OCI-M2 (cell line): ENCODE results near the gene CCL17.
"Not testable (repeated sequence)": the region's sequence is repeated elsewhere in the genome, so short reads cannot be mapped to it uniquely, and the experiment has no call there.

Experiments
- DNase-seq: peaks from one replicate; lab custom pipeline; 2025; ENCODE audit not compliant: unreplicated experiment; lab: John Stamatoyannopoulos, UW

The CCL17 gene

DNA sequence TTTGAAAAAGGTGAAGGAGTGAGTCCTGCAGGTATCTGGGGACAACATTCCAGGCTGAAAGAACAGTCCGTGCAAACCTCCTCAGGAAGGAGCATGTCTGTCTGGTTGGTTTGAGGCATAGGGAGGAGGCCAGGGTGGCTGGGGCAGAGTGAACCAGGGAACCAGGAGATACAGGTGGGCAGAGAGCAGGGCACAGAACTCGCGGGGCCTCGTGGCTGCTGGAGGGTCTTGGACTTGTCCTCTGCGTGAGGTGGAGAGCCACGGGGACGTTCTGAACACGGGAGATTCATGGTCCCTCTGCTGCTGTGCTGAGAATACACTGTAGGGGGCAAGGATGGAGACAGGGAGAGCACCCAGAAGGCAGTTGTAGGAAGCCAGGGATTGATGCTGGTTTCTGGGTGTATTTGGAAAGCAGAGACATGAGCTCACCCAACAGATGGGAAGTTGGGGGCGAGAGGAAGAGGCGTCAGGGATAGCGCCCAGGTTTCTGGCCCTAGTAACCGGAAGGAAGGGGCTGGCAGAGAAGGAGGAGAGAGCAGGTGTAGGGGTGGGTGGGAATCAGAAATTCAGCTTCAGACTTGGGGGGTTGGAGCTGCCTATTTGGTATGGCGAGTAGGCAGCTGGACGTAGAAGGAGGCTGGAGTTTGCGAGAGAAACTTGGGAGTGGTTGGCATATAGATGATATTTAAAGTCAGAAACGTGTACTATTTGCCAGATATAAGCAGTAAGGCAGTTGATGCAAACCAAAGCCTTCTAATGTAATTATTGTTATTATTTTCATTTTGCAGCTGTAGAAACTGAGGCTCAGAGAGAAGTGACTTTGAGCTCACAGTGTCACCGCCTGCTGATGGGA is at the start of gene CCL17:
TSS of gene CCL17 (plus strand) at position 803 of the 853 bp plus-strand sequence. CDS start 9,166 bp downstream, outside the sequence.
- no peak for DNase-seq

DNA sequence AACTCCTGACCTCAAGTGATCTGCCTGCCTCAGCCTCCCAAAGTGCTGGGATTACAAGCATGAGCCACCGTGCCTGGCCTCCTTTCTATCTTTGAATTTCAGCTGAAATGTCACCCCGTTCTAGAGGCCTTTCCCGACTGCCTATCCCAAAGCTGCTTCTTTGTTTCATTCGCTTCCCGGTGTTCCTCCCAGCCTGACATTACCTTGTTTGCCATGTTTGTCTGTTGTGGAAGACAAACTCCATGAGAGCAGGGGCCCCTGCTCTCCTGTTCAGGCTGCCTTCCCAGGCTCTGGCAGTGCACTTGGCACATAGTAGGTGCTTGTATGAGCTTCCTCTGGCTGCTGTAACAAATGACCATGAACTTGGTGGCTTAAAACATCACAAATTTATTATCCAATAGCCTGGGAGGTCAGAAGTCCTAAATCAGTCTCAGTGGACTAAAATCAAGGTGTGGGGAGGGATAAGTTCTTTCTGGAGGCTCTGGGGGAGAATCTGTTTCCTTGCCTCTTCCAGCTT is 48.6 kb upstream of the CCL17 start:
- DNase-seq = no peak

DNA sequence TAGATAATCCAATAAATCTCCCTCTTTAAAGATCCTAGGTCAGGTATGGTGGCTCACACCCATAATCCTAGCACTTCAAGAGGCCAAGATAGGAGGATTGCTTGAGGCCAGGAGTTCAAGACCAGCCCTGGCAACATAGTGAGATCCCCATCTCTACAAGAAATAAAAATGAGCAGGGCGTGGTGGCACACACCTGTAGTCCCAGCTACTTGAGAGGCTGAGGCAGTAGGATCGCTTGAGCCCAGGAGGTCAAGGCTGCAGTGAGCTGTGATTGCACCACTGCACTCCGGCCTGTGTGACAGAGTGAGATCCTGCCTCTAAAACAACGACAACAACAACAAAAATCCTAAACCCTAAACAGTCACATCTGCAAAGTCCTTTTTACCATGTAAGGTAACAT is 48.0 kb upstream of the CCL17 start:
- DNase-seq = no peak

DNA sequence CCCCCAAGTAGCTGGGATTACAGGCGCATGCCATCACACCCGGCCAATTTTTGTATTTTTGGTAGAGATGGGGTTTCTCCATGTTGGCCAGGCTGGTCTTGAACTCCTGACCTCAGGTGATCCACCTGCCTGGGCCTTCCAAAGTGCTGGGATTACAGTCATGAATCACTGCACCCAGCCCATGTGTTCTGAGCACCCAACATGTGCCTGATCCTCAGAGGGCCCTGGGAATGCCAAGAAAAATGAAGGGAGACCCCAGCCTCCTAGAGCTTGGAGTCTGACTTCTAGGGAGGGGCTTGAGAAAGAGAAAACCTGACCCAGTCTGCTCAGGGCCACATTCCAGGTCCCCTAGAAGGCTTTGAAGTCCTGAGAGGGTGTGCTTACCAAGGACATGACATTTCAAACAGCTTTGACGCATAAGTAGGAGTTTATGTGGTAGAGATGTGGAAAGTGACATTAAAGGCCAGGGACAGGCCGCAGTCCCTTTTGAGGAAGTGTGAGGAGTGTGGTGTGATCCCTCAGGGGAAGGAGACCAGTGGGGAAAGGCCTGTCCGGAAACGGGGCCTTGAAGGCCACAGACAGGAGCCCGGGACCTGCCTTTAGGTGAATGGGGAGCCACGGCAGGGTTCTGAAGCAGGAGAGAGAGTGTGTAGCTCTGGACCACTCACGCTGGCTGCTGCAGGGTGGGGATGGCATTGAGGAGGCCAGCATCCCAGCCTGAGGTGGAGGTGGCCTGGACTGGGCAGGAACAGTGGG is 47.1 kb upstream of the CCL17 start:
- no peak for DNase-seq

DNA sequence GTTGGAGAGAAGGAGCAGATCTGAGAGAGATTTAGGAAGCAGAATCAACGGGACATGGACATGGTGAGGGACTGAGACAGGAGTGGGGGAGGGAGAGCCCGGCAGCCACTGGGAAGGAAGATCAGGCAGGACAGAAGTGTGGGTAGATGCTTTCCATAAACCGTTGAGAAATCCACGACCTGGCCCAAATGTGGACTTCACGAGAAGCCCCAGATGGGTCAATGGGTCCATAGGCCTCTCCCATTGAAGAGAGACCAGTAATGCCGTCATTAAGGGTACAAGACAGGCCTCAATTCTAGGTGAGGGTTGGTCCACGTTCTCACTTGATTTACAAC is 46.5 kb upstream of the CCL17 start:
- DNase-seq = no peak

DNA sequence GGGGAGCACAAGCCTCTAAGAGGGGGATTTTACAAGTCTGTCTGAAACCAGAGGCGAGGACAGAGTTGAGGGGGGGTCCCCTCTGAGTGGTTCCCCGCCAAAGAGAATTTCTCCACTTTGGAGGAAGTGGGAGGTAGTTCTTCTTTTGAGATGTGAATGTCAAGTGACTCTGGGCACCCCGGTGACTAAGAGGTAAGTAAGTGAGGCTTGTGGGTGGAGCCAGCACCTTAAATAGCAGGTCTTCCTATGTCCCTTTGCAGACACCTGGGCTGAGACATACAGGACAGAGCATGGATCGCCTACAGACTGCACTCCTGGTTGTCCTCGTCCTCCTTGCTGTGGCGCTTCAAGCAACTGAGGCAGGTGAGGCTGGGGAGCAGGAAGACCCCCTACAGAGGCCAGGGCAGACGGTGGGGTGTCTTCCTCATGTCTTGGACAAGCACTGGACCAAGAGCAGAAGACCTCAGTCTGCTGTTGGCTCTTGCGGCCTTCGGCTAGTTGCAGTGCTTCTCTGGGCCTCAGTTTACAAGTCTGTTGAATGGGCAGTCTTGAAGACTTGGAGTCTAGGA is 46.0 kb upstream of the CCL17 start, which contains the start of gene CCL22:
TSS of gene CCL22 (plus strand) at position 257 of the 569 bp plus-strand sequence. CDS start at position 291, 34 bp downstream.
- DNase-seq = no peak

DNA sequence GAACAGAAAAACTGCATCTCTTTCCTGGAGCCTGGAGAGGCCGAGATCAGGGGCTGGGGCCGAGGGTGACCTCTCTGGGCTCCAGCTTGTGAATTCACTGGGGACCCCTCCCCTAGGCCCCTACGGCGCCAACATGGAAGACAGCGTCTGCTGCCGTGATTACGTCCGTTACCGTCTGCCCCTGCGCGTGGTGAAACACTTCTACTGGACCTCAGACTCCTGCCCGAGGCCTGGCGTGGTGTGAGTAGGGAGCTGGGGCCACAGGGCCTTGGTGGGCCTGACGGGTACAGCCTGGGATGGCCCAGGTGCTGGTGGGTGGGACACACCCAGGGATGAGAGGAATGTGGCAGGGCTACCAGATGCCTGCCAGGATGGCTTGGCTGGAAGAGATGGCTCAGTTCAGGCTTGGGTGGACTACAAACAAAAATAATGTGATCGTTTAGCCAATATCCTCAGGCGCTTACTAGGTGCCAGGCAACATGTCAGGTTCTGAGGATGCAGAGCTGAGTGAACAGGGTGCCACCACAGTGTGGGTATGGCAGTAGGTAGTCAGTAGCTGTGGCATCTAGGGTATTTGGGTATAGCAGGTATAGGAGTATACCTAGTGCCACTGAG is 44.1 kb upstream of the CCL17 start:
- no peak for DNase-seq

DNA sequence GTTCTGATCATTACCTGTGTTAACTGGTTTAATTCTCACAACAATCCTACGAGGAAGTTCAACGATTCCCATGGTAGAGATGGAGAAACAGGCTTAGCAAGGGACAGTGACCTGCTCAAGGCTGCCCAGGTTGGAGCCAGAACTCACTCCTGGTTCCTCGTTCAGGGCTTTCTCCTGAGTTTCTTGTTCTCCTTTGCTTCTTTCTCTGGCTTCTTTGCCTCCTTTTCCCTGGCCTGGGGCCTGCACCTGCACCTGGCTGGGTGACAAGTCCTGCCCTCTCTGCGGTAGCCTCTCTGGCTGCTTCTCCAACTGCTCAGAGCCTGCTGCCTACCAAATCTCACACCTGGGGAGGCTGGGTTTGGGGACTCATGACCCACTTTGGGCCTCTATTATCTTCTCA is 43.2 kb upstream of the CCL17 start:
- no peak for DNase-seq

DNA sequence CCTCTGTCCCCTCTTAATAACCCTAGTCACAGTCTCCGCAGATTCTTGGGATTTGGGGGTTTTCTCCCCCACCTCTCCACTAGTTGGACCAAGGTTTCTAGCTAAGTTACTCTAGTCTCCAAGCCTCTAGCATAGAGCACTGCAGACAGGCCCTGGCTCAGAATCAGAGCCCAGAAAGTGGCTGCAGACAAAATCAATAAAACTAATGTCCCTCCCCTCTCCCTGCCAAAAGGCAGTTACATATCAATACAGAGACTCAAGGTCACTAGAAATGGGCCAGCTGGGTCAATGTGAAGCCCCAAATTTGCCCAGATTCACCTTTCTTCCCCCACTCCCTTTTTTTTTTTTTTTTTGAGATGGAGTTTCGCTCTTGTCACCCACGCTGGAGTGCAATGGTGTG is 40.4 kb upstream of the CCL17 start:
- DNase-seq = no peak

DNA sequence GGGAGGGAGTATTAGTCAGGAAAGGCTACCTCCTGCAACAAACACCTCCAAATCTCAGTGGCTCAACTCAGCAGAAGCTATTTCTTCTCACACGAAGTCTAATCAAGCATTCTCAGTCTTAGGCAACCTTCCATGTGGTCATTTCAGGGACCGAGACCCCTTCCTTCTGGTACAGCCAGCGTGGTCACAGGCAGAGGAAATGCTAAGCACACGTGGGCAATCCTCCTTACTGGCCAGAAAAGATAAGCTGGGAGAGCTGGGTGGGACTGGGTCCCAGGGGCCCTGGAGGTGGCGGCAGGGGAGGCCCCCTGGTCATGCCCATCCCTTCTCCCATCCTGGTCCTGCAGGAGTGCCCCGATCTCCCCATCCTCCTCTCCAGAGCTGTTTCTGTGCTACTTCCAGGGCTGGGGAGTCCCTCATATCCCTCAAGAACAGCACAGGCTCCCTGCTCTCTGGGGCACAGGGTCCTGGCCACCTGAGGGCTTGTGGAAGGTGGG is 38.0 kb upstream of the CCL17 start:
- DNase-seq = no peak

DNA sequence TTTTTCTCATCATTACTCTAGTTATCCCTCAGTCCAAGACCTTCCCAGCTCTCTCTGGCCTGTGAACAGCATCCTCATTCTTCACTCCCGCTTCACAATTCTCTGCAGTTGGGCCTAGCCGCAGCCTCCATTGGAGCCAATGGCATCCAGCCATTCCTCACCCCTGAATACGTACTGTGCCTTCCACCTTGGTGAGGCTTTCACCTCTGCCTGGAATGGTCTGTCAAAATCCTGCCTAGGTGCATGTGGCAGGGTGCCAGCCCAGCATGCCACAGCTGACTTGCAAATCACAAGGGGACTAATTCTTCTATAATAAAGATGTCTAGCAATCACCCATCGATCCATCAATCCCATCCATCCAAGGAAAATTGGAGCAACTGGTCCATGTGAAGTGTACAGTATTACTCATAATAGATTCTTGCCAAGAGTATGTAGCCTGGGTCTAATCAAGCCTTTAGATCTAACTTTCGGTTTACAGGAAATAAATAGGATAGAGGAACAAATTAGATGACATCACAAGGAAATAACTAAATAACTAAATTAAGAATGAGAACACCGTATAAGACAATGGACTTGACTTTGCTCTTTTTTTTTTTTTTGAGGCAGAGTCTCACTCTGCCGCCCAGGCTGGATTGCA is 37.3 kb upstream of the CCL17 start:
- DNase-seq = no peak

DNA sequence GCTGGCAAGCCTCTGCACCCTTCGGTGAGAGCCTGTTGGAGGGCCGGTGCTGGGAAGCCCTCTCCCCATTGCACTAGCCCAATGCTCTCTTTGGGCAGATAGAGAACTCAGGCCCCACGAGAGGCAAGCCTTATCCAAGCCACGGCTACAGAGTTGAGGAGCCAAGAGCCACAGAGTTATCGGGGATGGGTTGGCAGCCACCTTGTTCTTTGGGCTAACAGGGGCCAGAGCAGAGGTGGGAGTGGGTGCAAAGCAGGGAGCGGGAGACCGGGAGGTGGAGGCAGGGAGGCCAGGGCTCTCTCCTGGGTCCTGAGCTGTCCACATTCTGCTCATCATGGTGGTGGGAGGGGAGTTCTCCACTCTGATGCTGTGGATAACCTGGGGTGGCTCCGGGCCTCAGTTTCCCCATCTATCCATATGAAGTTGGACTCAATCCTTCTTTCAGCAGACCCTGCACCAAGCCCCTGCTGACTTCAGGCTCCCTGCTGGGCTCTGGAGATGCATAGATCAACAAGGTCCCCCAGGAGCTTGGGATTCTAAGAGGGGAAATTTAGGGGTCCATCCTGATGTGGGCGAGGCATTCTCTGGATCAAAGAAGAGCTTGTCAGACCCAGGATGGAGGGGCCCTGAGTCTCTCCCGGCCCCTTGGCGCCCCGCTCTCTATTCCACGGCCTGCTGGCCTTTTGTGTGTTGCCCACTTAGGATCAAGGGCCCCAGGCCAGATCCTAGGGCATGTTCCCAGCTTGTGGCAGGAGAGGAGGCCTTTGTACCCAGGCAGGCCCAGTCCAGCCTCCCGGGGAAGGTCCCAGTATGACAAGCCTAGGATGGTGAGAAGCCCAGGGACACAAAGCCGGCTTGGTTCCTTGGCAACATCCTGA is 32.8 kb upstream of the CCL17 start:
- DNase-seq = no peak

DNA sequence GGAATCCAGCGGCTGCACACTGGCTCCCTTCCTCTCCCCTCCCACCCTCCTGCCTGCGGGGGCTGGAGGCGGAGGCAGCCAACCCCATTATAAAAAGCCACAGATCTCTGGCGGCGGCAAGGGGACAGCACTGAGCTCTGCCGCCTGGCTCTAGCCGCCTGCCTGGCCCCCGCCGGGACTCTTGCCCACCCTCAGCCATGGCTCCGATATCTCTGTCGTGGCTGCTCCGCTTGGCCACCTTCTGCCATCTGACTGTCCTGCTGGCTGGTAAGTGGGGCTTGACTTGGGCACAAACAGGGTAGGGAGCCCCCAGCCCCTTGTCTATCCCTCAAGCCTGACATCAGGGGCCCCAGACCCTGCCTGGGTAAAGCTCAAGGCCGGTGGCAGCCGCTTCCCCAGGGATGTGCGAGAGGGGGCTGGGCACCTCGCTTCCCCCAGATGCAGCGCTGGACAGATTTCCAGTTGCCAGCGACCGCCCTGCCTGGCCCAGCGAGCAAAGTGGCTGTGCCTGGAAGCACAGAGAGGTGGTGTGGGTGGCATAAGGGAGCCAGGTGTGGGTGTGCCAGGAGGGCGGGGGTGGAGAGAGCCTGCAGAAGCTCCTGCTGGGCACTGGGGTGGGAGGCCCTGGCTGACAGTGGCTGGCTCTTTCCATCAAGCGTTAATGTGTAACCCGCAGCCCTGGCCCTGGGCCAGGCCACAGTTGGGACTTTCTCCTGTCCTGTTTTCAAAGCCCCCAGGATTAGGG is 32.0 kb upstream of the CCL17 start, which contains the start of gene CX3CL1:
TSS of gene CX3CL1 (plus strand) at position 119 of the 745 bp plus-strand sequence. CDS start at position 198, 79 bp downstream.
- no peak for DNase-seq

DNA sequence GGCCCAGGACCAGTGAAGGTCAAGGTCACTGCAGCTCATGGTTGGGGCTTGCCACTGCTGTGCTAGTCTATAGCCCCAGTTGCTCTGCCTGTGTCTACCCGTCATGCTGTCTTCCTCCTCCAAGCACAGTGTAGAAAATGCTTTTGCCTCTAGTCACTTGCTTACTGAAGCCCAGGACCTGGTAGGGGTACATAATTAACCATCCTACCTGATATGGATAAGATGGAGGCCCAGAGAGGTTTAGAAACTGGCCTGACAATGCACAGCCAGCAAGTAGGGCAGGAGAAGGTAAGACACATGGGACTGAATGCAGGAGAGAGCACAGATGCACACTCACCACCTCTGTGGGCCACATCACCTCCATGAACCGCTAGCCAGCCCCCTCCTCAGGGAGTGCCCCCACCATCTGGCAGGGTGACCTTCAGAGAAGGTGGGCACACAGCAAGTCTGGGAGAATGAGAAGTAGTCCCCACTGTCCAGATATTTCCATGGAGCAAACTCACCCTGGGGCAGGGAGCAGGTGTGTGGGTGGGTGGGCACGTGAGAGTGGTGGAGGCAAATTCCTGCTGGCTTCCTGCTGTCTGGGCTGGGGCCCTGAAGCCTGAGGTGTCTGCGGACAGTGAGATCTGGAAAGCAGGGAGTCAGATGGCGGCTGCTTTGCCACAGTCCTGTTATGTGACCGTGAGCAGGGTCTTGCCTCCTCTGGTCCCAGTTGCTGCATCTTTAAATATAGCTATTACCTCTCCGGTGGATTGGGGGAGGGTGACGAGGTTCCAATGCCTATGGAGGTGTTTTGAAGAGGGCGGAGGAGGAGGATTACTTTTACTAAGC is 31.2 kb upstream of the CCL17 start:
- no peak for DNase-seq

DNA sequence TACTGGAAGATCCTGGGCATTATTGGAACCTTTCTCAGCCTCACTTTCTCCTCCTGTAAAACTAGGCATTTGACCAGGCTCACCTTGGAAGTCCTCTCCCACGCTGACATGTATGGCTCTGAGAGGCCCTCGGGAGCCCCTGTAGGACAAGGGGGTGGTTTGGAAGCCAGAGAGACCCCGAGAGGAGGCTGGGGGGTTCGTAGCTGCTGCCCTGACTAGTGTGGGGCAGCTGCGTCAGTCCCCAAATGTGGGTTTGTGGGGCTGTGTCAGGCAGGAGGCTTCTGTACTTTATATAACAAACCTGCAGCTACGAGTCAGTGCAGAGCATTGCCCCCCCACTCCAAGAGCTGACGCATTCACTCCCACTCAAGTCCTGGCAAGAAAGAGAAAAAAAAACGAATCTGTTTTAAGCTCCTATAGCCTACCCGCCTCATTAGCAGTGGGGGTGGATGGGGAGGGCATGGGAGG is 30.5 kb upstream of the CCL17 start:
- no peak for DNase-seq

DNA sequence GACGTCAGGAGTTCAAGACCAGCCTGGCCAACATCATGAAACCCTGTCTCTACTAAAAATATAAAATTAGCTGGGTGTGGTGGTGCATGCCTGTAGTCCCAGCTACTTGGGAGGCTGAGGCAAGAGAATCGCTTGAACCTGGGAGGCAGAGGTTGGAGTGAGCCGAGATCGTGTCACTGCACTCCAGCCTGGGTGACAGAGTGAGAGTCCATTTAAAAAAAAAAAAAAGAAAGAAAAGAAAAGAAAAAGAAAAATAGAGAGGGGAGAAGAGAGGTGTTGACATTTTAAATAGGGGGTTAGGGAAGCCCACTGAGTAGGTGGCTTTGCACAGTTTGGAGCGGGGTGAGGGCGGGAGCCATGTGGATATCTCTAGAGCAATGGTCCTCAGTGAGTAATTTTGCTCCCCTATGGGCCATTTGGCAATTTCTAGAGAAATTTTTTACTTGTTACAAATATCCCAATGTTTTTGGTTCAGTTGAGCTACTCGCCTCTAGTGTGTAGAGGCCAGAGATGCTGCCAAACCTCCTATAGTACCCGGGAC is 29.6 kb upstream of the CCL17 start:
- not testable (repeated sequence) for DNase-seq

DNA sequence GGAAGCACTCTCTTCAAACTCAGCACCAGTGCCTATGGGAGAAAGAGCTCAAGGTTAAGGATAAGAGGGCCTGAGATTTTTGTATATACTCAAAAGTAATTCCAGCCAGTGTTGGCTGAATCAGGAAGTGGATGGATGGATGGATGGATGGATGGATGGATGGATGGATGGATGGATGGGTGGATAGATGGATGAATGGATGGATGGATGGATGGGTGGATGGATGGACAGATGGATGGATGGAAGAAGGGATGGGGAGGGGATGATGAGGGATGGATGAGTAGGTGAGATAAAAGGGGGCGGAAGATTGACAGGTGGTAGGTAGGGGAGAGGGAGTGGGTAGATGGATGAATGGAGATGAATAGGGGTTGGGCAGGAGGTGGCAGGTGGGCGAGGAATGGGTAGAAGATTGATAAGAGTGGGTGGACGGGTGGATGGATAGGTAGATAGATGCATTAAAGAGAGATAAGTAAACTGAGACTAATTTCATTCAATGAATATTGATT is 28.2 kb upstream of the CCL17 start:
- DNase-seq = no peak
